Skeletal muscle satellite cell (primary cell): ENCODE measurements around the gene CCDC106.

ENCODE experiments used
- H3K27me3 ChIP-seq: 2 replicates; pipeline ENCODE4 v1.7.0; 2013; ENCODE audit warnings: low read length; ENCODE audit not compliant: control insufficient read depth, insufficient read depth
- H3K36me3 ChIP-seq: 2 replicates; pipeline ENCODE4 v1.7.0; 2013; ENCODE audit warnings: mild to moderate bottlenecking, control low read depth, low read length; ENCODE audit not compliant: insufficient read depth
- H3K4me1 ChIP-seq: 2 replicates; pipeline ENCODE4 v1.7.0; 2013; ENCODE audit warnings: low read length; ENCODE audit not compliant: control insufficient read depth, insufficient read depth
- H3K4me2 ChIP-seq: 2 replicates; pipeline ENCODE4 v1.7.0; 2013; ENCODE audit warnings: mild to moderate bottlenecking, low read length
- H3K4me3 ChIP-seq: 2 replicates; pipeline ENCODE4 v1.7.0; 2013; ENCODE audit warnings: low read length
- H3K9ac ChIP-seq: 2 replicates; pipeline ENCODE4 v1.7.0; 2013; ENCODE audit warnings: mild to moderate bottlenecking, low read depth, low read length, moderate library complexity
- H3K9me3 ChIP-seq: replicated peaks from 2 replicates; pipeline ENCODE4 v1.7.0; 2013; ENCODE audit warnings: mild to moderate bottlenecking, control low read depth, low read length

The CCDC106 gene

GRCh38 chr19:55656988-55657747, 9.2 kb downstream of the CCDC106 start:
- H3K4me1 ChIP-seq, result peaks cover 28% of the 10 kb centered on the region
- peak overlapping the region; percentile 99 for H3K9ac ChIP-seq

GRCh38 chr19:55658846-55659459, 10.9 kb downstream of the CCDC106 start:
- no peak overlapping the region for H3K9ac ChIP-seq
- peaks cover 44% of the 10 kb centered on the region for H3K36me3 ChIP-seq
- H3K4me3 ChIP-seq, result no peak overlapping the region
- peak overlapping the region; percentile 90 for H3K4me2 ChIP-seq
- no peaks in the 10 kb centered on the region for H3K27me3 ChIP-seq
- no peaks in the 10 kb centered on the region for H3K9me3 ChIP-seq
- H3K4me1 ChIP-seq, result peaks cover 28% of the 10 kb centered on the region

More at GRCh38 chr19:55656988-55657747, 9.2 kb downstream of the CCDC106 start:
- peak overlapping the region; percentile 93 for H3K4me3 ChIP-seq
- H3K27me3 ChIP-seq, result no peaks in the 10 kb centered on the region
- peak overlapping the region; percentile 90 for H3K4me2 ChIP-seq
- H3K9me3 ChIP-seq, result no peaks in the 10 kb centered on the region
- H3K36me3 ChIP-seq, result peaks cover 31% of the 10 kb centered on the region

GRCh38 chr19:55659822-55660221, 11.8 kb downstream of the CCDC106 start:
- Histone ChIP-seq H3K9ac (no peak overlapping the region), H3K36me3 (peaks cover 50% of the 10 kb centered on the region), H3K4me1 (peaks cover 28% of the 10 kb centered on the region), H3K9me3 (no peaks in the 10 kb centered on the region), H3K4me2 (no peak overlapping the region), H3K4me3 (no peak overlapping the region), H3K27me3 (no peaks in the 10 kb centered on the region)

- no peaks in the 10 kb centered on the region for H3K9me3 ChIP-seq
Measured at GRCh38 chr19:55660404-55660803, 12.4 kb downstream of the CCDC106 start.

GRCh38 chr19:55660991-55661390, 13.0 kb downstream of the CCDC106 start:
- Histone ChIP-seq H3K4me3 (no peak overlapping the region), H3K9me3 (no peaks in the 10 kb centered on the region), H3K4me1 (peaks cover 28% of the 10 kb centered on the region), H3K27me3 (no peaks in the 10 kb centered on the region), H3K4me2 (no peak overlapping the region), H3K36me3 (peaks cover 50% of the 10 kb centered on the region), H3K9ac (no peak overlapping the region)

More at GRCh38 chr19:55660404-55660803, 12.4 kb downstream of the CCDC106 start:
- H3K4me3 ChIP-seq, result no peak overlapping the region
- peaks cover 50% of the 10 kb centered on the region for H3K36me3 ChIP-seq
- H3K27me3 ChIP-seq, result no peaks in the 10 kb centered on the region
- peaks cover 28% of the 10 kb centered on the region for H3K4me1 ChIP-seq
- H3K9ac ChIP-seq, result no peak overlapping the region
- no peak overlapping the region for H3K4me2 ChIP-seq

GRCh38 chr19:55661826-55662225, 13.8 kb downstream of the CCDC106 start:
- H3K4me3 ChIP-seq, result no peak overlapping the region
- H3K9ac ChIP-seq, result no peak overlapping the region
- H3K9me3 ChIP-seq, result no peaks in the 10 kb centered on the region
- H3K4me1 ChIP-seq, result peaks cover 21% of the 10 kb centered on the region
- no peaks in the 10 kb centered on the region for H3K27me3 ChIP-seq
- peaks cover 58% of the 10 kb centered on the region for H3K36me3 ChIP-seq
- no peak overlapping the region for H3K4me2 ChIP-seq

- H3K4me1 ChIP-seq, result peaks cover under 1% of the 10 kb centered on the region
- H3K4me2 ChIP-seq, result no peak overlapping the region
- no peak overlapping the region for H3K9ac ChIP-seq
- H3K9me3 ChIP-seq, result no peaks in the 10 kb centered on the region
- no peaks in the 10 kb centered on the region for H3K27me3 ChIP-seq
- no peak overlapping the region for H3K4me3 ChIP-seq
- peaks cover 73% of the 10 kb centered on the region for H3K36me3 ChIP-seq
Measured at GRCh38 chr19:55663846-55664536, 16.0 kb downstream of the CCDC106 start.

GRCh38 chr19:55666343-55667005, 18.5 kb downstream of the CCDC106 start:
- H3K36me3 ChIP-seq, result peaks cover 75% of the 10 kb centered on the region

GRCh38 chr19:55667006-55667381, 19.0 kb downstream of the CCDC106 start:
- Histone ChIP-seq H3K9me3 (no peaks in the 10 kb centered on the region), H3K4me1 (peaks cover 3% of the 10 kb centered on the region), H3K27me3 (no peaks in the 10 kb centered on the region), H3K4me3 (no peak overlapping the region), H3K4me2 (no peak overlapping the region), H3K36me3 (peaks cover 70% of the 10 kb centered on the region), H3K9ac (no peak overlapping the region)

More at GRCh38 chr19:55666343-55667005, 18.5 kb downstream of the CCDC106 start:
- H3K9ac ChIP-seq, result no peak overlapping the region
- H3K4me1 ChIP-seq, result peaks cover 2% of the 10 kb centered on the region
- H3K4me2 ChIP-seq, result no peak overlapping the region
- no peak overlapping the region for H3K4me3 ChIP-seq
- H3K27me3 ChIP-seq, result no peaks in the 10 kb centered on the region
- H3K9me3 ChIP-seq, result no peaks in the 10 kb centered on the region

- no peaks in the 10 kb centered on the region for H3K9me3 ChIP-seq
- no peak overlapping the region for H3K9ac ChIP-seq
- H3K36me3 ChIP-seq, result peaks cover 72% of the 10 kb centered on the region
- H3K4me1 ChIP-seq, result peaks cover 7% of the 10 kb centered on the region
- no peak overlapping the region for H3K4me3 ChIP-seq
- no peak overlapping the region for H3K4me2 ChIP-seq
- H3K27me3 ChIP-seq, result no peaks in the 10 kb centered on the region
Measured at GRCh38 chr19:55667511-55667910, 19.5 kb downstream of the CCDC106 start.

- H3K36me3 ChIP-seq, result peaks cover 67% of the 10 kb centered on the region
- no peak overlapping the region for H3K4me3 ChIP-seq
- H3K9me3 ChIP-seq, result no peaks in the 10 kb centered on the region
- H3K4me2 ChIP-seq, result no peak overlapping the region
- no peaks in the 10 kb centered on the region for H3K27me3 ChIP-seq
- peaks cover 7% of the 10 kb centered on the region for H3K4me1 ChIP-seq
- no peak overlapping the region for H3K9ac ChIP-seq
Measured at GRCh38 chr19:55667958-55668357, 19.9 kb downstream of the CCDC106 start.
